ENCODE results near the gene STRN3. TPM values are rescaled to one million over a fixed set of nuclear protein-coding genes. Genes with fewer than 3 reads are reported as not detected.
A peak's percentile ranks its signal among the peaks of the same experiment; 100 is the strongest.
"Not testable (repeated sequence)": the region's sequence is repeated elsewhere in the genome, so short reads cannot be mapped to it uniquely, and the experiment has no call there.

STRN3 gene
- total and polyA plus RNA-seq, 2 experiments from 2014 or later = 25.6 to 44.2 TPM

DNA sequence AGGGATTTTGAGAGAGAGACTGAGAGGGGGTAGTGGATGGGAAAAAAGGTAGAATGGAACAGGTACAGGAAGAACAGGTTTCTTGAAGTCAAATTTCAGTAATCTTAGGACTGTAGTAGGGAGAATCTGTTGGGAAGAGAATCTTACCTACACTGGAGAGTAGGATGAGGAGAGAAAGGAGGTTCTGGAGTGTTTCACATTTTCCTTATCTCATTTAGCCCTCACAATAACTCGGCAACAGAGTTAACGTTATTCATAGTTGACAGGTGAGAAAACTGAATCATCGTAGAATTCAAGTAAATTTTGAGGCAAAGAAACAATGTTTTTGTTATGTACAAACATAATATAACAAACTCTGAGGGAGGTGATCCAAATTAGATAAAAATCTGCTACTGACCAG, 17.2 kb upstream of the STRN3 start:
- Histone ChIP-seq H3F3A (ENCODE audit: insufficient read depth) (no peaks in the 10 kb centered on the region), H4K20me1 (ENCODE audit: insufficient read depth) (no peaks in the 10 kb centered on the region), H3K9me3 (ENCODE audit: low read depth) (no peaks in the 10 kb centered on the region), H3K4me2 (ENCODE audit: unreplicated experiment) (no peak overlapping the region), H2AFZ (no peak overlapping the region), H3K4me3 (no peak overlapping the region), H3K27ac (no peak overlapping the region), H3K27me3 (replicated peaks; ENCODE audit: insufficient read depth) (no peaks in the 10 kb centered on the region), H3K36me3 (ENCODE audit: low read depth) (no peaks in the 10 kb centered on the region), H3K79me2 (ENCODE audit: insufficient read depth) (no peaks in the 10 kb centered on the region), H3K9me2 (ENCODE audit: insufficient read depth) (no peaks in the 10 kb centered on the region), H3K4me1 (ENCODE audit: insufficient read depth) (peaks cover 4% of the 10 kb centered on the region; the same call in 1 of the 2 replicates), H3K9ac (no peak overlapping the region)
- in situ Hi-C loops (cut with MboI) = no loop called here
- no peak for DNase-seq
- TF ChIP-seq EZH2phosphoT487 (IDR thresholded peaks at IDR 0.05; ENCODE audit: insufficient read depth, low read depth) = no peak
- no peak for TF ChIP-seq EZH2 (IDR thresholded peaks at IDR 0.05; ENCODE audit: insufficient read depth, poor library complexity, severe bottlenecking)
- WGBS, 2 experiments (ENCODE audit: low coverage in 1 of 2, low lambda C conversion rate in 2 of 2, missing lambda C conversion rate in 2 of 2) = 93% methylated on average over 3 of the region's 3 CpGs

DNA sequence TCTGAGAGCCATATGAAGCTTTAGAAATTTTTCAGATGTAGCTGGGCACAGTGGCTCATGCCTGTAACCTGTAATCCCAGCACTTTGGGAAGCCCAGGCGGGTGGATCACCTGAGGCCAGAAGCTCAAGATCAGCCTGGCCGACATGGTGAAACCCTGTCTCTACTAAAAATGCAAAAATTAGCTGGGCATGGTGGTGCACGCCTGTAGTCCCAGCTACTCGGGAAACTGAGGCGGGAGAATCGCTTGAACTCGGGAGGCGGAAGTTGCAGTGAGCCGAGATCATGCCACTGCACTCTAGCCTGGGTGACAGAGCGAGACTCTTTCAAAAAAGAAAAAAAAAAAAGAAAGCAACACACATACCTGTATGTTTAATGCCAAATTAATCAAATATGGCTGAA, 16.7 kb upstream of the STRN3 start:
- H3K4me1 ChIP-seq (ENCODE audit: insufficient read depth); H3K4me3 ChIP-seq; in situ Hi-C loops (cut with MboI); H3K9me2 ChIP-seq (ENCODE audit: insufficient read depth); H3K79me2 ChIP-seq (ENCODE audit: insufficient read depth); H4K20me1 ChIP-seq (ENCODE audit: insufficient read depth); H3K27ac ChIP-seq; H3K9ac ChIP-seq; H3K4me2 ChIP-seq (ENCODE audit: unreplicated experiment); H3K27me3 ChIP-seq (replicated peaks; ENCODE audit: insufficient read depth); DNase-seq; H2AFZ ChIP-seq; H3F3A ChIP-seq (ENCODE audit: insufficient read depth); H3K36me3 ChIP-seq (ENCODE audit: low read depth); H3K9me3 ChIP-seq (ENCODE audit: low read depth): not testable (repeated sequence)
- 82 to 87% methylated on average over 10 of the region's 10 CpGs for WGBS, 2 experiments (ENCODE audit: low coverage in 1 of 2, low lambda C conversion rate in 2 of 2, missing lambda C conversion rate in 2 of 2)

DNA sequence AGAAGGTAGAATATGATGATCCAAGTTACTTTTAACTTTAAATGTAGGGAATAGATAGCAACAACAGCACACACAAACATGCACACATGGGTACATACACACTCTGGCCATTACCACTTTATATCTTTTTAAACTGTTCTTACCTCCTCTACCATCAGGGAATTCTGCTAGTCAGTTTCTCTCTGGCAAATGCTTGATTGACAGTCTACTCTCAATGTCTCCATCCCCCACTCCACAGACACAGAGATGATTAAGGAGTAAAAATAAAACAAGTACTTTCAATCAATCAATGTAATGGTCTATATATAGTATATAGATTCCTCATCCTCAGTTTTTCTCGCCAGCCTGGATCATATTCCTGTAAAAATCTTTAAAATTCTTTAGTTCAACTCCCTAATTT, 16.1 kb upstream of the STRN3 start:
- Histone ChIP-seq H3F3A (ENCODE audit: insufficient read depth) (no peaks in the 10 kb centered on the region), H4K20me1 (ENCODE audit: insufficient read depth) (no peaks in the 10 kb centered on the region), H3K36me3 (ENCODE audit: low read depth) (no peaks in the 10 kb centered on the region), H3K27me3 (replicated peaks; ENCODE audit: insufficient read depth) (no peaks in the 10 kb centered on the region), H3K79me2 (ENCODE audit: insufficient read depth) (no peaks in the 10 kb centered on the region), H3K9me3 (ENCODE audit: low read depth) (no peaks in the 10 kb centered on the region), H3K9ac (no peak overlapping the region), H2AFZ (no peak overlapping the region), H3K9me2 (ENCODE audit: insufficient read depth) (no peaks in the 10 kb centered on the region), H3K4me1 (ENCODE audit: insufficient read depth) (peaks cover 4% of the 10 kb centered on the region; the same call in 1 of the 2 replicates), H3K4me3 (no peak overlapping the region), H3K4me2 (ENCODE audit: unreplicated experiment) (no peak overlapping the region), H3K27ac (no peak overlapping the region)
- WGBS, 2 experiments (ENCODE audit: low coverage in 1 of 2, low lambda C conversion rate in 2 of 2, missing lambda C conversion rate in 2 of 2) = 94 to 96% methylated on average over 1 of the region's 1 CpG
- no peak for TF ChIP-seq EZH2phosphoT487 (IDR thresholded peaks at IDR 0.05; ENCODE audit: insufficient read depth, low read depth)
- no peak for TF ChIP-seq EZH2 (IDR thresholded peaks at IDR 0.05; ENCODE audit: insufficient read depth, poor library complexity, severe bottlenecking)
- in situ Hi-C loops (cut with MboI) = no loop called here
- DNase-seq = no peak

DNA sequence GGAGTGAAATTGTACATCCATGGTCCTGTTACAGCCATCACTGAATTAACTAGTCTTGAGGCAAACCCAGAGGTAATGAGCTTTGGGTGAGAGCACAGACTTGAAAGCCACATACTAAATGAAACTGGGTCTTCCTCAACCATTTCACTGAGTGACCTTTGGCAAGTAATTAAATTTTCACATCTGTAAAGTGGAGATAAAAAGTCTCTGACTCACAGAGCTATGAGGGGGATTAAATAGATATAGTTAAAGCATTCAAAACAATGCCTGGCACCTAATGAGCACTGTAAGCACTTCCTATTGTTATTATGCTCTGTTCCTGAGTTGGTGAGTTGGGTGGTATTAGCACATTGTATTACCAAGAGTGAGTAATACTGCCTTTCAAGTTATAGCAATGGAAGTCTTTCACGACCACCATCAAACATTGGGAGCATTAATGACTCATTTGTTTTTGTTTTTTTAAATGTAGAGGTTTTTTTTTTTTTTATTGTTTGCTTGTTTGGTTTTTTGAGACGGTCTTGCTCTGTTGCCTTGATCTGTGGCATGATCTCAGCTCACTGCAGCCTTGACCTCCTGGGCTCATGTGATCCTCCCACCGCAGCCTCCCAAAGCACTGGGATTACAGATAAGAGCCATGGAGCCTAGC, 12.5 kb upstream of the STRN3 start:
- Histone ChIP-seq H3K4me2 (ENCODE audit: unreplicated experiment) (no peak overlapping the region), H3K27ac (no peak overlapping the region), H3K9ac (no peak overlapping the region), H3K36me3 (ENCODE audit: low read depth) (no peaks in the 10 kb centered on the region), H3K4me3 (no peak overlapping the region), H4K20me1 (ENCODE audit: insufficient read depth) (no peaks in the 10 kb centered on the region), H3K9me2 (ENCODE audit: insufficient read depth) (no peaks in the 10 kb centered on the region), H3K9me3 (ENCODE audit: low read depth) (no peaks in the 10 kb centered on the region), H3K4me1 (ENCODE audit: insufficient read depth) (peaks cover 9% of the 10 kb centered on the region), H3K27me3 (replicated peaks; ENCODE audit: insufficient read depth) (no peaks in the 10 kb centered on the region), H3K79me2 (ENCODE audit: insufficient read depth) (no peaks in the 10 kb centered on the region), H3F3A (ENCODE audit: insufficient read depth) (peaks cover 7% of the 10 kb centered on the region), H2AFZ (no peak overlapping the region)
- peak; percentile 27 for DNase-seq
- WGBS, 2 experiments (ENCODE audit: low coverage in 1 of 2, low lambda C conversion rate in 2 of 2, missing lambda C conversion rate in 2 of 2) = 50 to 53% methylated on average over 3 of the region's 3 CpGs
- no peak for TF ChIP-seq EZH2phosphoT487 (IDR thresholded peaks at IDR 0.05; ENCODE audit: insufficient read depth, low read depth)
- no peak for TF ChIP-seq EZH2 (IDR thresholded peaks at IDR 0.05; ENCODE audit: insufficient read depth, poor library complexity, severe bottlenecking)
- in situ Hi-C loops (cut with MboI) = no loop called here

Measured in GM23248 (cell line).